DOHH2 (cell line): ENCODE results near the gene MTRR.

Experiments
- H3F3A ChIP-seq: fragments of 200-600 bp; sonication (generic), shearing (Covaris generic); 2 replicates; pipeline ENCODE4 v1.6.0; 2016; ENCODE audit warnings: antibody characterized with exemption, mild to moderate bottlenecking; ENCODE audit not compliant: control insufficient read depth, insufficient read depth
- H3K27ac ChIP-seq: fragments of 200-600 bp; sonication (generic); 2 replicates; pipeline ENCODE4 v1.5.1; 2014; ENCODE audit warnings: low read depth, mild to moderate bottlenecking, low read length, moderate library complexity
- H3K27me3 ChIP-seq: fragments of 200-600 bp; sonication (generic); 2 replicates; pipeline ENCODE4 v1.6.1; 2014; ENCODE audit warnings: mild to moderate bottlenecking, low read length, mixed read lengths; ENCODE audit not compliant: control insufficient read depth
- H3K36me3 ChIP-seq: fragments of 200-600 bp; sonication (generic); 2 replicates; pipeline ENCODE4 v1.6.1; 2014; ENCODE audit warnings: mild to moderate bottlenecking, low read length, moderate library complexity, mixed read lengths; ENCODE audit not compliant: control insufficient read depth
- H3K4me1 ChIP-seq: fragments of 200-600 bp; sonication (generic); 2 replicates; pipeline ENCODE4 v1.6.1; 2014; ENCODE audit warnings: mild to moderate bottlenecking, low read length, mixed read lengths; ENCODE audit not compliant: control insufficient read depth
- H3K4me2 ChIP-seq: fragments of 200-600 bp; sonication (generic); 2 replicates; pipeline ENCODE4 v1.6.0; 2014; ENCODE audit warnings: mild to moderate bottlenecking, low read length, moderate library complexity
- H3K4me3 ChIP-seq: fragments of 200-600 bp; sonication (generic); 2 replicates; pipeline ENCODE4 v1.5.1; 2014; ENCODE audit warnings: mild to moderate bottlenecking, low read length, mixed read lengths
- H3K79me2 ChIP-seq: fragments of 200-600 bp; sonication (generic); 2 replicates; pipeline ENCODE4 v1.6.1; 2014; ENCODE audit warnings: mild to moderate bottlenecking, low read length, mixed read lengths; ENCODE audit not compliant: control insufficient read depth
- H3K9me2 ChIP-seq: fragments of 200-600 bp; sonication (generic); replicated peaks from 2 replicates; pipeline ENCODE4 v1.6.1; 2014; ENCODE audit warnings: mild to moderate bottlenecking, low read length, mixed read lengths; ENCODE audit not compliant: control insufficient read depth
- H3K9me3 ChIP-seq: fragments of 200-600 bp; sonication (generic); 2 replicates; pipeline ENCODE4 v1.6.1; 2014; ENCODE audit warnings: antibody characterized with exemption, low read length, mixed read lengths; ENCODE audit not compliant: control insufficient read depth, insufficient read depth
- H4K20me1 ChIP-seq: fragments of 200-600 bp; sonication (generic); 2 replicates; pipeline ENCODE4 v1.6.0; 2014; ENCODE audit warnings: low read depth, mild to moderate bottlenecking, antibody characterized with exemption, low read length, moderate library complexity; ENCODE audit not compliant: control insufficient read depth, insufficient read depth
- CTCF ChIP-seq: fragments of 200-600 bp; sonication (generic); IDR thresholded peaks from one replicate; pipeline ENCODE4 v1.5.1; 2014; ENCODE audit warnings: antibody characterized with exemption, mild to moderate bottlenecking, low read depth, low read length; ENCODE audit not compliant: poor library complexity, severe bottlenecking
- EZH2phosphoT487 ChIP-seq: fragments of 200-600 bp; sonication (generic); IDR thresholded peaks from 2 replicates; pipeline ENCODE4 v1.6.1; 2017; ENCODE audit warnings: borderline replicate concordance, mild to moderate bottlenecking, antibody characterized with exemption, low read length, moderate library complexity, mixed read lengths

Gene MTRR

GRCh38 chr5:7856855-7857254 is 12.1 kb upstream of the MTRR start:
- no peak overlapping the region for H3K4me2 ChIP-seq
- H3K27ac ChIP-seq: no peak overlapping the region
- no peaks in the 10 kb centered on the region for H3K4me1 ChIP-seq
- H3K4me3 ChIP-seq: no peak overlapping the region
- H3K9me2 ChIP-seq: no peaks in the 10 kb centered on the region
- peaks cover 39% of the 10 kb centered on the region for H3K36me3 ChIP-seq
- no peaks in the 10 kb centered on the region for H3K9me3 ChIP-seq
- TF ChIP-seq CTCF (peak; percentile 47), EZH2phosphoT487 (no peak)
- H4K20me1 ChIP-seq: no peaks in the 10 kb centered on the region
- H3K79me2 ChIP-seq: no peaks in the 10 kb centered on the region
- H3K27me3 ChIP-seq: no peaks in the 10 kb centered on the region
- no peaks in the 10 kb centered on the region for H3F3A ChIP-seq

- Histone ChIP-seq H3K79me2 (no peaks in the 10 kb centered on the region), H4K20me1 (no peaks in the 10 kb centered on the region), H3K27me3 (no peaks in the 10 kb centered on the region), H3K9me2 (no peaks in the 10 kb centered on the region), H3K27ac (no peak overlapping the region), H3K9me3 (no peaks in the 10 kb centered on the region), H3K4me2 (no peak overlapping the region), H3K4me3 (no peak overlapping the region), H3F3A (no peaks in the 10 kb centered on the region), H3K4me1 (no peaks in the 10 kb centered on the region), H3K36me3 (peaks cover 44% of the 10 kb centered on the region)
- TF ChIP-seq EZH2phosphoT487: no peak
- TF ChIP-seq CTCF: no peak
Observed at GRCh38 chr5:7857361-7857760, 11.6 kb upstream of the MTRR start.

GRCh38 chr5:7857926-7858632 is 10.9 kb upstream of the MTRR start:
- Histone ChIP-seq H3F3A (no peaks in the 10 kb centered on the region), H3K4me3 (no peak overlapping the region), H3K27me3 (no peaks in the 10 kb centered on the region), H3K4me1 (no peaks in the 10 kb centered on the region), H3K36me3 (peaks cover 51% of the 10 kb centered on the region), H3K9me3 (no peaks in the 10 kb centered on the region), H3K9me2 (no peaks in the 10 kb centered on the region), H3K4me2 (no peak overlapping the region), H4K20me1 (no peaks in the 10 kb centered on the region), H3K79me2 (no peaks in the 10 kb centered on the region), H3K27ac (no peak overlapping the region)
- TF ChIP-seq CTCF: no peak
